Fibroblast of pulmonary artery (primary cell): ENCODE results near the gene GFY.
"Not testable (repeated sequence)": the region's sequence is repeated elsewhere in the genome, so short reads cannot be mapped to it uniquely, and the experiment has no call there.

Source experiments
- DNase-seq: peaks from one replicate; pipeline ENCODE4 v3.0.0-alpha.2; 2010; ENCODE audit warnings: low read depth
- H3K4me3 ChIP-seq: replicated peaks from 2 replicates; pipeline ENCODE4 v1.5.1; 2011; ENCODE audit warnings: low read depth, mild to moderate bottlenecking, control low read depth, low read length, moderate library complexity
- CTCF ChIP-seq: IDR thresholded peaks from 2 replicates; pipeline ENCODE4 v1.5.1; 2011; ENCODE audit warnings: mild to moderate bottlenecking, control low read depth, low read length, inconsistent platforms; ENCODE audit errors: missing control alignments

Gene GFY

GRCh38 chr19:49470615-49470978 is 45.4 kb downstream of the GFY start:
- TF ChIP-seq CTCF: no peak
- H3K4me3 ChIP-seq: no peak overlapping the region
- DNase-seq: no peak

GRCh38 chr19:49472936-49473335 is 47.7 kb downstream of the GFY start:
- H3K4me3 ChIP-seq: no peak overlapping the region
- DNase-seq: no peak
- TF ChIP-seq CTCF: no peak

GRCh38 chr19:49473501-49473867 is 48.3 kb downstream of the GFY start:
- H3K4me3 ChIP-seq: peak overlapping the region; percentile 71

GRCh38 chr19:49473868-49474541 is 48.8 kb downstream of the GFY start, which contains the start of gene FLT3LG:
Gene FLT3LG, plus strand, starts transcription at chr19:49474215. Its CDS starts 425 bp downstream, at chr19:49474640.
- DNase-seq: peak; percentile 68

More at GRCh38 chr19:49473501-49473867, 48.3 kb downstream of the GFY start:
- not testable (repeated sequence) for DNase-seq

GRCh38 chr19:49474542-49474924 is 49.3 kb downstream of the GFY start:
- TF ChIP-seq CTCF: no peak
- no peak for DNase-seq
- H3K4me3 ChIP-seq: peak overlapping the region; percentile 71

More at GRCh38 chr19:49473868-49474541, 48.8 kb downstream of the GFY start, which contains the start of gene FLT3LG:
- H3K4me3 ChIP-seq: peak within 1 kb of the TSS; percentile 71
- TF ChIP-seq CTCF: peak; percentile 83

GRCh38 chr19:49475191-49475917 is 50.2 kb downstream of the GFY start:
- DNase-seq: no peak
- H3K4me3 ChIP-seq: no peak overlapping the region
- TF ChIP-seq CTCF: no peak

GRCh38 chr19:49475995-49476880 is 51.0 kb downstream of the GFY start:
- H3K4me3 ChIP-seq: no peak overlapping the region
- peak; percentile 57 for TF ChIP-seq CTCF
- peak; percentile 48 for DNase-seq
